ENCODE results near the gene NTPCR. TPM values are rescaled to one million over a fixed set of nuclear protein-coding genes. Genes with fewer than 3 reads are reported as not detected.

Gene NTPCR
- total RNA-seq, 1 donor from 2014 or later: 11.0 TPM

DNA sequence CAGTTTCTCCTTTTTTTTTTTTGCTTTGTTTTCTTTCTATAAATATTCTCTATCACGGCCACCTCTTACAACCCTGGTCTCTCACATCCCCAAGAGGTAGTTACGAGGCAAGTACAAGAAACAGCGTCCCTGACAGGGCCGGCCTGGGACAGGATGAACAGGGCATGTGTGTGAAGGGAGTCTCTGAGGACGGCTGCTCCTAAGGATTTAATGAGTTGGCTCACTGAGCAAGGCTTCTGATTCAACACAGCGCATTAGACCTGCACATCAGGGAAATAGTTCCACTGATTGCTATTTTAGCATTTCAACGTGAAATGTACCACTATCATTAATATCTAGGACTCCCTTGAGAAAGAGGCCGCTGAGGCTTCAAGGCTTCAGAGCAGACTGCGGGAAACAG, 54.0 kb downstream of the NTPCR start:
- H3K9ac ChIP-seq (ENCODE audit: low read depth in 1 of 3, low read length in 3 of 3): no peak overlapping the region
- peaks cover 0 to 3% (median 0%) of the 10 kb centered on the region in 3 donors for H3K27me3 ChIP-seq (ENCODE audit: control insufficient read depth in 3 of 3, insufficient read depth in 3 of 3, low read length in 3 of 3)
- no peaks in the 10 kb centered on the region for H3K36me3 ChIP-seq (ENCODE audit: control insufficient read depth in 3 of 3, insufficient read depth in 3 of 3, low read length in 3 of 3)
- H3K4me3 ChIP-seq (ENCODE audit: low read length in 3 of 3): no peak overlapping the region
- no peak overlapping the region for H3K27ac ChIP-seq (ENCODE audit: low read depth, low read length)
- no peaks in the 10 kb centered on the region for H3K9me3 ChIP-seq (ENCODE audit: control insufficient read depth in 3 of 3, low read length in 3 of 3)
- no peaks in the 10 kb centered on the region for H3K4me1 ChIP-seq (ENCODE audit: control insufficient read depth in 3 of 3, insufficient read depth in 3 of 3, low read length in 3 of 3)

GRCh38 chr1:233005156-233005555, 54.7 kb downstream of the NTPCR start:
- no peak overlapping the region for H3K27ac ChIP-seq (ENCODE audit: low read depth, low read length)

DNA sequence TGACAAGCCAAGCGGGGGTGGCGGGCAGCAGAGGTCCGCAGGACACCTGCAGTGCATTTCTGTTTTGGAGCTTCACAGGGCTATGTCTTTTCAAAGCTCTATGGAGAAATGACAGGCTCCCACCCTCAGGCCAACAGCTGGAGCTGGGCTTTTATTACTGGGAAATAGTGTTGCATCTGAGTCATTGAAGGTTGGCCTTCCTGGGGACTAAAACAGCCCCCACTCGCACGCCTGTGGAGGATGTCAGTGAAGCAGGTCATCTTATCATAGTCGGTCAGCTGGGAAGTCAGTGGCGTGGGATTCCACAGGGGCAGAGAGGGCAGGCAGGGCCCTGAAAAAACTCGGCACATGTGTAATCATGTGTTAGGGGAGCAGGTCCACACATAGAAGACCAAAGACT, 55.3 kb downstream of the NTPCR start:
- peaks cover 0 to 3% (median 0%) of the 10 kb centered on the region in 3 donors for H3K27me3 ChIP-seq (ENCODE audit: control insufficient read depth in 3 of 3, insufficient read depth in 3 of 3, low read length in 3 of 3)
- no peaks in the 10 kb centered on the region for H3K4me1 ChIP-seq (ENCODE audit: control insufficient read depth in 3 of 3, insufficient read depth in 3 of 3, low read length in 3 of 3)
- H3K9me3 ChIP-seq (ENCODE audit: control insufficient read depth in 3 of 3, low read length in 3 of 3): no peaks in the 10 kb centered on the region
- no peak overlapping the region for H3K27ac ChIP-seq (ENCODE audit: low read depth, low read length)
- H3K9ac ChIP-seq (ENCODE audit: low read depth in 1 of 3, low read length in 3 of 3): no peak overlapping the region
- no peaks in the 10 kb centered on the region for H3K36me3 ChIP-seq (ENCODE audit: control insufficient read depth in 3 of 3, insufficient read depth in 3 of 3, low read length in 3 of 3)
- no peak overlapping the region for H3K4me3 ChIP-seq (ENCODE audit: low read length in 3 of 3)

More at GRCh38 chr1:233005156-233005555, 54.7 kb downstream of the NTPCR start:
- H3K9ac ChIP-seq (ENCODE audit: low read depth in 1 of 3, low read length in 3 of 3): no peak overlapping the region
- H3K4me1 ChIP-seq (ENCODE audit: control insufficient read depth in 3 of 3, insufficient read depth in 3 of 3, low read length in 3 of 3): no peaks in the 10 kb centered on the region
- H3K4me3 ChIP-seq (ENCODE audit: low read length in 3 of 3): no peak overlapping the region
- no peaks in the 10 kb centered on the region for H3K36me3 ChIP-seq (ENCODE audit: control insufficient read depth in 3 of 3, insufficient read depth in 3 of 3, low read length in 3 of 3)
- H3K27me3 ChIP-seq (ENCODE audit: control insufficient read depth in 3 of 3, insufficient read depth in 3 of 3, low read length in 3 of 3): peaks cover 0 to 3% (median 0%) of the 10 kb centered on the region in 3 donors
- no peaks in the 10 kb centered on the region for H3K9me3 ChIP-seq (ENCODE audit: control insufficient read depth in 3 of 3, low read length in 3 of 3)

- H3K9me3 ChIP-seq (ENCODE audit: control insufficient read depth in 3 of 3, low read length in 3 of 3): no peaks in the 10 kb centered on the region
- H3K4me1 ChIP-seq (ENCODE audit: control insufficient read depth in 3 of 3, insufficient read depth in 3 of 3, low read length in 3 of 3): no peaks in the 10 kb centered on the region
- no peak overlapping the region for H3K4me3 ChIP-seq (ENCODE audit: low read length in 3 of 3)
- H3K36me3 ChIP-seq (ENCODE audit: control insufficient read depth in 3 of 3, insufficient read depth in 3 of 3, low read length in 3 of 3): no peaks in the 10 kb centered on the region
- no peak overlapping the region for H3K27ac ChIP-seq (ENCODE audit: low read depth, low read length)
- peaks cover 0 to 3% (median 0%) of the 10 kb centered on the region in 3 donors for H3K27me3 ChIP-seq (ENCODE audit: control insufficient read depth in 3 of 3, insufficient read depth in 3 of 3, low read length in 3 of 3)
- no peak overlapping the region for H3K9ac ChIP-seq (ENCODE audit: low read depth in 1 of 3, low read length in 3 of 3)
Measured at GRCh38 chr1:233006108-233006507, 55.7 kb downstream of the NTPCR start.

GRCh38 chr1:233006541-233006973, 56.1 kb downstream of the NTPCR start:
- H3K9me3 ChIP-seq (ENCODE audit: control insufficient read depth in 3 of 3, low read length in 3 of 3): no peaks in the 10 kb centered on the region
- H3K27me3 ChIP-seq (ENCODE audit: control insufficient read depth in 3 of 3, insufficient read depth in 3 of 3, low read length in 3 of 3): peaks cover 0 to 3% (median 0%) of the 10 kb centered on the region in 3 donors
- no peaks in the 10 kb centered on the region for H3K36me3 ChIP-seq (ENCODE audit: control insufficient read depth in 3 of 3, insufficient read depth in 3 of 3, low read length in 3 of 3)
- H3K27ac ChIP-seq (ENCODE audit: low read depth, low read length): no peak overlapping the region
- H3K9ac ChIP-seq (ENCODE audit: low read depth in 1 of 3, low read length in 3 of 3): no peak overlapping the region
- no peaks in the 10 kb centered on the region for H3K4me1 ChIP-seq (ENCODE audit: control insufficient read depth in 3 of 3, insufficient read depth in 3 of 3, low read length in 3 of 3)
- H3K4me3 ChIP-seq (ENCODE audit: low read length in 3 of 3): no peak overlapping the region

DNA sequence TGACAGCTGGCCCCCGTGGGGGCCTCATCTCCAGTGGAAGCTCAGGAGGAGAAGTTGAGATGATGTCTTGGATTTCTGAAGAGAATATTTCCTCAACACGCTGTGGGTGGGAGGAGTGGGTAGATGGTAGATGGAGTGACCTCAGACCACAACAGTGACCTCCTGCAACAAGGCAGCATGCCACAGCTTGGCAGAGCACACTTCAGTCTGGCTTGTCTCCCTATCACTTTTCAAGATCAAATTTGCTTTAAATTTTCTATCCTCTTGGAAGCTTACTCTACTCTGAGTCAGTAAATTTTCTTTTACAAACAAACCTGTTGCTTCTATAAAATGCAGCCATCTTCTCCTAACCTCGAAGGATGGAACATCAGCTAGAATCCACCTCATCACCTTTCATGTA, 59.7 kb downstream of the NTPCR start:
- no peak overlapping the region for H3K9ac ChIP-seq (ENCODE audit: low read depth in 1 of 3, low read length in 3 of 3)
- no peaks in the 10 kb centered on the region for H3K9me3 ChIP-seq (ENCODE audit: control insufficient read depth in 3 of 3, low read length in 3 of 3)
- no peak overlapping the region for H3K4me3 ChIP-seq (ENCODE audit: low read length in 3 of 3)
- H3K4me1 ChIP-seq (ENCODE audit: control insufficient read depth in 3 of 3, insufficient read depth in 3 of 3, low read length in 3 of 3): no peaks in the 10 kb centered on the region
- no peak overlapping the region for H3K27ac ChIP-seq (ENCODE audit: low read depth, low read length)
- peaks cover 0 to 3% (median 0%) of the 10 kb centered on the region in 3 donors for H3K27me3 ChIP-seq (ENCODE audit: control insufficient read depth in 3 of 3, insufficient read depth in 3 of 3, low read length in 3 of 3)
- no peaks in the 10 kb centered on the region for H3K36me3 ChIP-seq (ENCODE audit: control insufficient read depth in 3 of 3, insufficient read depth in 3 of 3, low read length in 3 of 3)

GRCh38 chr1:233012021-233012420, 61.6 kb downstream of the NTPCR start:
- Histone ChIP-seq H3K9me3 (ENCODE audit: control insufficient read depth in 3 of 3, low read length in 3 of 3) (no peaks in the 10 kb centered on the region), H3K4me3 (ENCODE audit: low read length in 3 of 3) (no peak overlapping the region), H3K27me3 (ENCODE audit: control insufficient read depth in 3 of 3, insufficient read depth in 3 of 3, low read length in 3 of 3) (peaks cover 0 to 3% (median 0%) of the 10 kb centered on the region in 3 donors), H3K36me3 (ENCODE audit: control insufficient read depth in 3 of 3, insufficient read depth in 3 of 3, low read length in 3 of 3) (no peaks in the 10 kb centered on the region), H3K27ac (ENCODE audit: low read depth, low read length) (no peak overlapping the region), H3K9ac (ENCODE audit: low read depth in 1 of 3, low read length in 3 of 3) (no peak overlapping the region), H3K4me1 (ENCODE audit: control insufficient read depth in 3 of 3, insufficient read depth in 3 of 3, low read length in 3 of 3) (no peaks in the 10 kb centered on the region)

GRCh38 chr1:233015965-233016364, 65.6 kb downstream of the NTPCR start:
- no peaks in the 10 kb centered on the region for H3K27me3 ChIP-seq (ENCODE audit: control insufficient read depth in 3 of 3, insufficient read depth in 3 of 3, low read length in 3 of 3)
- H3K4me3 ChIP-seq (ENCODE audit: low read length in 3 of 3): no peak overlapping the region
- H3K36me3 ChIP-seq (ENCODE audit: control insufficient read depth in 3 of 3, insufficient read depth in 3 of 3, low read length in 3 of 3): no peaks in the 10 kb centered on the region
- H3K9ac ChIP-seq (ENCODE audit: low read depth in 1 of 3, low read length in 3 of 3): no peak overlapping the region
- H3K4me1 ChIP-seq (ENCODE audit: control insufficient read depth in 3 of 3, insufficient read depth in 3 of 3, low read length in 3 of 3): peaks cover 3 to 8% (median 5%) of the 10 kb centered on the region in 3 donors
- H3K9me3 ChIP-seq (ENCODE audit: control insufficient read depth in 3 of 3, low read length in 3 of 3): no peaks in the 10 kb centered on the region
- no peak overlapping the region for H3K27ac ChIP-seq (ENCODE audit: low read depth, low read length)

DNA sequence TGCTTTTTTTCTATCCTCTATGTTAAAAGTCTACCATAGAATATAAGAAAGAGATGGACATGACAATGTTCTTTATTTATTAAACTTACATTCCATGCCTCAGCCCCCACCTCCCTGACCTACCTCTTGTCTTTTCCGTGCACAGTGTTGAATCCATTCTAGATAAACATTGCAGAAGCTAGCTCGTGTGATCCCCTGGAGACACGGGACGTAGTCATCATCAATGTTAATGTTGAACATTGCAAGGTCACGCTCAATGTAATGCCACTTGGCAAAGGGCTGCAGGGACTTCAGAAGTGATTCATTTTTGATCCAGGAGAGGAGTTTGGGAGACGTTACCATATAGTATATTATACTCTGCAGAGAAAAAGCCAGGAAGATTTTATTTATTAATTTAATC, 66.4 kb downstream of the NTPCR start:
- no peak overlapping the region for H3K9ac ChIP-seq (ENCODE audit: low read depth in 1 of 3, low read length in 3 of 3)
- H3K4me1 ChIP-seq (ENCODE audit: control insufficient read depth in 3 of 3, insufficient read depth in 3 of 3, low read length in 3 of 3): peaks cover 5 to 8% (median 5%) of the 10 kb centered on the region in 3 donors

GRCh38 chr1:233019083-233019482, 68.7 kb downstream of the NTPCR start:
- Histone ChIP-seq H3K36me3 (ENCODE audit: control insufficient read depth in 3 of 3, insufficient read depth in 3 of 3, low read length in 3 of 3) (no peaks in the 10 kb centered on the region), H3K4me1 (ENCODE audit: control insufficient read depth in 3 of 3, insufficient read depth in 3 of 3, low read length in 3 of 3) (peaks cover 5 to 8% (median 5%) of the 10 kb centered on the region in 3 donors), H3K9ac (ENCODE audit: low read depth in 1 of 3, low read length in 3 of 3) (no peak overlapping the region), H3K27ac (ENCODE audit: low read depth, low read length) (no peak overlapping the region), H3K27me3 (ENCODE audit: control insufficient read depth in 3 of 3, insufficient read depth in 3 of 3, low read length in 3 of 3) (no peaks in the 10 kb centered on the region), H3K4me3 (ENCODE audit: low read length in 3 of 3) (no peak overlapping the region), H3K9me3 (ENCODE audit: control insufficient read depth in 3 of 3, low read length in 3 of 3) (no peaks in the 10 kb centered on the region)

More for the DNA sequence above, 66.4 kb downstream of the NTPCR start:
- H3K9me3 ChIP-seq (ENCODE audit: control insufficient read depth in 3 of 3, low read length in 3 of 3): no peaks in the 10 kb centered on the region
- no peaks in the 10 kb centered on the region for H3K36me3 ChIP-seq (ENCODE audit: control insufficient read depth in 3 of 3, insufficient read depth in 3 of 3, low read length in 3 of 3)
- H3K27me3 ChIP-seq (ENCODE audit: control insufficient read depth in 3 of 3, insufficient read depth in 3 of 3, low read length in 3 of 3): no peaks in the 10 kb centered on the region
- H3K4me3 ChIP-seq (ENCODE audit: low read length in 3 of 3): no peak overlapping the region
- H3K27ac ChIP-seq (ENCODE audit: low read depth, low read length): no peak overlapping the region
